ENCODE measurements around the gene TMEM44. TPM values are rescaled to one million over a fixed set of nuclear protein-coding genes. Genes with fewer than 3 reads are reported as not detected.

TMEM44 gene
- total and polyA plus RNA-seq, 2 donors (not counting 3 experiments of a cell fraction or from before 2014, with no cell fraction given), result 93.8 to 125 TPM

DNA sequence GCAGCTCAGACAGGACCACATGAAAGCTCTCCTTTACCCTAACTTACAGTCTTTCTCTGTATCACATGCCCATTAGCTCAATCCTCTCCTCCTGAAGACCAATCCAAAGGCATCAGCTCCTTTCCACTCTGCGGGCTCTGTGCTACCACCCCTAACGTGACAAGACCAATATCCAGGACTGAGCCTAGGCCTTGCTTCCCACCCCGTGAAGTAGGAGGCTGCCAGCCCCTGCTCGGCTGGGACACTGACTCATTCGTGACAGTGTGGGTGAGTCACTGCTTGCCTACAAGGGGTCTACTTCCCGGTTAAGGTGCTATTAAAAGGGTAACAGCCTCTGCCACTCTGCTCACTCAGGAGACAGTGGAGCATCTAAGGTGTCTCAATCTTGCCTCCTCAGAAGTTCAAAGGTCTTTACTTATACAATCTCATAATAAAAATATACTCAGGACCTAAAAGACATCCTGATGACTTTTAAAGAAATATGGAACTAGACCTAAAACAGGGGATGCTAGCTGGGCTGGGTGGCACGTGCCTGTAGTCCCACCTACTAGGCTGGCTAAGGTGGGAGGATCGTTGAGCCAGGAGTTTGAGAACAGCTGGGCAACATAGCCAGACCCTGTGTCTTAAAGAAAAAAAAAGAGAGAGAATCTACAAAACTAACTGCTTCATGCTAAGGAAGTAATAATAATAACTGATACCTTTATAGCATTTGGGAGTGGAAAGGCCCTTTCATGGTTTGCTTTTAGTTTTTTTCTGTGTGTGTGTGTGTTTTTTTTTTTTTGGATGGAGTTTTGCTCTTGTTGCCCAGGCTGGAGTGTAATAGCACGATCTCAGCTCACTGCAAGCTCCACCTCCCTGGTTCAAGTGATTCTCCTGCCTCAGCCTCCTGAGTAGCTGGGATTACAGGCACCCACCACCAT lies 55.0 kb downstream of the TMEM44 start:
- no peak overlapping the region for H2AFZ ChIP-seq (ENCODE audit: low read depth, low read length)
- FAIRE-seq (peak; percentile 90), DNase-seq (ENCODE audit: low read depth, low spot score) (peak; percentile 89)
- BruUV-seq (replicated peaks), result TSS peak; percentile 74
- no peaks in the 10 kb centered on the region for H3K79me2 ChIP-seq (ENCODE audit: control insufficient read depth, insufficient read depth, low read length)
- H3K9me1 ChIP-seq (replicated peaks; ENCODE audit: control insufficient read depth, extremely low read depth, insufficient read depth, low read length), result no peaks in the 10 kb centered on the region
- POLR2A ChIA-PET, result interaction anchor here (1.2 to 1.5 kb wide), 2 partner anchors 16 to 106 kb away, joined by 3 to 4 read pairs; no protein-coding TSS in a partner anchor
- no peaks in the 10 kb centered on the region for H3K27me3 ChIP-seq (ENCODE audit: control insufficient read depth in 2 of 2, insufficient read depth in 2 of 2, low read length in 2 of 2)
- H3K4me2 ChIP-seq (ENCODE audit: insufficient read depth, low read length), result no peak overlapping the region
- TF ChIP-seq POLR2A (IDR thresholded peaks at IDR 0.05; ENCODE audit: low read depth, low read length), result no peak
- no peak for TF ChIP-seq MYC (IDR thresholded peaks at IDR 0.05; ENCODE audit: low read depth, low read length)
- TF ChIP-seq FOS (IDR thresholded peaks at IDR 0.05; ENCODE audit: borderline replicate concordance, insufficient read depth, low read length), result peak; percentile 99
- TF ChIP-seq, protein P1, sequence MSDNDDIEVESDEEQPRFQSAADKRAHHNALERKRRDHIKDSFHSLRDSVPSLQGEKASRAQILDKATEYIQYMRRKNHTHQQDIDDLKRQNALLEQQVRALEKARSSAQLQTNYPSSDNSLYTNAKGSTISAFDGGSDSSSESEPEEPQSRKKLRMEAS (IDR thresholded peaks at IDR 0.05; ENCODE audit: insufficient read depth, insufficient read length), result no peak
- peak; percentile 90 for TF ChIP-seq JUN (IDR thresholded peaks at IDR 0.05; ENCODE audit: borderline replicate concordance, insufficient read depth, insufficient read length, low read depth)
- no peak for TF ChIP-seq EZH2 (IDR thresholded peaks at IDR 0.05; ENCODE audit: borderline replicate concordance, low read depth, low read length, severe bottlenecking)
- TF ChIP-seq GATA2 (IDR thresholded peaks at IDR 0.05; ENCODE audit: insufficient read depth, insufficient read length, low read depth, low read length), result no peak
- peak; percentile 54 for TF ChIP-seq POLR2AphosphoS5 (IDR thresholded peaks at IDR 0.05; ENCODE audit: insufficient read depth, low read depth, low read length)
- TF ChIP-seq, protein P2, sequence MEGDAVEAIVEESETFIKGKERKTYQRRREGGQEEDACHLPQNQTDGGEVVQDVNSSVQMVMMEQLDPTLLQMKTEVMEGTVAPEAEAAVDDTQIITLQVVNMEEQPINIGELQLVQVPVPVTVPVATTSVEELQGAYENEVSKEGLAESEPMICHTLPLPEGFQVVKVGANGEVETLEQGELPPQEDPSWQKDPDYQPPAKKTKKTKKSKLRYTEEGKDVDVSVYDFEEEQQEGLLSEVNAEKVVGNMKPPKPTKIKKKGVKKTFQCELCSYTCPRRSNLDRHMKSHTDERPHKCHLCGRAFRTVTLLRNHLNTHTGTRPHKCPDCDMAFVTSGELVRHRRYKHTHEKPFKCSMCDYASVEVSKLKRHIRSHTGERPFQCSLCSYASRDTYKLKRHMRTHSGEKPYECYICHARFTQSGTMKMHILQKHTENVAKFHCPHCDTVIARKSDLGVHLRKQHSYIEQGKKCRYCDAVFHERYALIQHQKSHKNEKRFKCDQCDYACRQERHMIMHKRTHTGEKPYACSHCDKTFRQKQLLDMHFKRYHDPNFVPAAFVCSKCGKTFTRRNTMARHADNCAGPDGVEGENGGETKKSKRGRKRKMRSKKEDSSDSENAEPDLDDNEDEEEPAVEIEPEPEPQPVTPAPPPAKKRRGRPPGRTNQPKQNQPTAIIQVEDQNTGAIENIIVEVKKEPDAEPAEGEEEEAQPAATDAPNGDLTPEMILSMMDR (IDR thresholded peaks at IDR 0.05; ENCODE audit: extremely low read depth in 1 of 2, insufficient read depth in 1 of 2, low read depth in 1 of 2, low read length in 2 of 2), result no peak
- dilution Hi-C loops (cut with MboI; ENCODE audit: extremely low pct_ligation_motif_present, low sequenced_read_pairs), result no loop called here
- H3K4me1 ChIP-seq (ENCODE audit: control insufficient read depth, extremely low read depth, insufficient read depth, low read length), result peaks cover 20% of the 10 kb centered on the region
- H3K4me3 ChIP-seq (replicated peaks in 1 of 3; ENCODE audit: insufficient read depth in 1 of 3, low read depth in 1 of 3, low read length in 3 of 3), result no peak overlapping the region
- H3K36me3 ChIP-seq (ENCODE audit: control insufficient read depth in 2 of 2, extremely low read depth in 1 of 2, insufficient read depth in 2 of 2, low read length in 2 of 2), result no peaks in the 10 kb centered on the region
- intact Hi-C loops (cut with micrococcal nuclease), result loop anchor here (2.0 kb wide), 4 partner anchors 17 to 245 kb away; partner anchors contain the start of gene ATP13A3
- H3K27ac ChIP-seq (ENCODE audit: insufficient read depth, low read depth, low read length), result peak overlapping the region; percentile 71
- H3K9ac ChIP-seq (replicated peaks; ENCODE audit: extremely low read depth, insufficient read depth, low read length), result peak overlapping the region; percentile 20
- H3K9me3 ChIP-seq (replicated peaks; ENCODE audit: control insufficient read depth, insufficient read depth, low read length), result no peaks in the 10 kb centered on the region
- H4K20me1 ChIP-seq (replicated peaks; ENCODE audit: control insufficient read depth, extremely low read depth, insufficient read depth, low read length), result no peaks in the 10 kb centered on the region
- CTCF ChIA-PET, result interaction anchor here (0.8 to 8.9 kb wide), 10 partner anchors 9 to 106 kb away, joined by 3 to 166 read pairs (median 4); no protein-coding TSS in a partner anchor
